ENCODE data around the gene PTPRA. TPM values are rescaled to one million over a fixed set of nuclear protein-coding genes. Genes with fewer than 3 reads are reported as not detected.

The PTPRA gene
- total RNA-seq, 1 donor from 2014 or later: 59.9 TPM

GRCh38 chr20:3032624-3033023, 159.3 kb downstream of the PTPRA start:
- Mint-ChIP-seq H3K36me3 (ENCODE audit: low read depth, unreplicated experiment) (peaks cover 33% of the 10 kb centered on the region), H3K27me3 (ENCODE audit: unreplicated experiment) (peaks cover 4% of the 10 kb centered on the region), H3K27ac (ENCODE audit: unreplicated experiment) (no peak overlapping the region), H3K9me3 (ENCODE audit: unreplicated experiment) (no peaks in the 10 kb centered on the region), H3K4me3 (ENCODE audit: unreplicated experiment) (no peak overlapping the region), H3K4me1 (ENCODE audit: unreplicated experiment) (no peaks in the 10 kb centered on the region)
- TF ChIP-seq, protein P1, sequence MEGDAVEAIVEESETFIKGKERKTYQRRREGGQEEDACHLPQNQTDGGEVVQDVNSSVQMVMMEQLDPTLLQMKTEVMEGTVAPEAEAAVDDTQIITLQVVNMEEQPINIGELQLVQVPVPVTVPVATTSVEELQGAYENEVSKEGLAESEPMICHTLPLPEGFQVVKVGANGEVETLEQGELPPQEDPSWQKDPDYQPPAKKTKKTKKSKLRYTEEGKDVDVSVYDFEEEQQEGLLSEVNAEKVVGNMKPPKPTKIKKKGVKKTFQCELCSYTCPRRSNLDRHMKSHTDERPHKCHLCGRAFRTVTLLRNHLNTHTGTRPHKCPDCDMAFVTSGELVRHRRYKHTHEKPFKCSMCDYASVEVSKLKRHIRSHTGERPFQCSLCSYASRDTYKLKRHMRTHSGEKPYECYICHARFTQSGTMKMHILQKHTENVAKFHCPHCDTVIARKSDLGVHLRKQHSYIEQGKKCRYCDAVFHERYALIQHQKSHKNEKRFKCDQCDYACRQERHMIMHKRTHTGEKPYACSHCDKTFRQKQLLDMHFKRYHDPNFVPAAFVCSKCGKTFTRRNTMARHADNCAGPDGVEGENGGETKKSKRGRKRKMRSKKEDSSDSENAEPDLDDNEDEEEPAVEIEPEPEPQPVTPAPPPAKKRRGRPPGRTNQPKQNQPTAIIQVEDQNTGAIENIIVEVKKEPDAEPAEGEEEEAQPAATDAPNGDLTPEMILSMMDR (IDR thresholded peaks at IDR 0.05; ENCODE audit: unreplicated experiment): no peak
- DNase-seq (ENCODE audit: low spot score): no peak

- Mint-ChIP-seq H3K4me1 (ENCODE audit: unreplicated experiment) (peaks cover 15% of the 10 kb centered on the region), H3K27ac (ENCODE audit: unreplicated experiment) (no peak overlapping the region), H3K9me3 (ENCODE audit: unreplicated experiment) (no peaks in the 10 kb centered on the region), H3K4me3 (ENCODE audit: unreplicated experiment) (no peak overlapping the region), H3K36me3 (ENCODE audit: low read depth, unreplicated experiment) (peaks cover 38% of the 10 kb centered on the region), H3K27me3 (ENCODE audit: unreplicated experiment) (peaks cover 9% of the 10 kb centered on the region)
- TF ChIP-seq, protein P1 (IDR thresholded peaks at IDR 0.05; ENCODE audit: unreplicated experiment): no peak
- no peak for DNase-seq (ENCODE audit: low spot score)
These were observed 164.4 kb downstream of the PTPRA start for GRCh38 chr20:3037654-3038053.

GRCh38 chr20:3038454-3038853, 165.2 kb downstream of the PTPRA start:
- H3K27me3 Mint-ChIP-seq (ENCODE audit: unreplicated experiment): peaks cover 9% of the 10 kb centered on the region
- no peak overlapping the region for H3K27ac Mint-ChIP-seq (ENCODE audit: unreplicated experiment)

DNA sequence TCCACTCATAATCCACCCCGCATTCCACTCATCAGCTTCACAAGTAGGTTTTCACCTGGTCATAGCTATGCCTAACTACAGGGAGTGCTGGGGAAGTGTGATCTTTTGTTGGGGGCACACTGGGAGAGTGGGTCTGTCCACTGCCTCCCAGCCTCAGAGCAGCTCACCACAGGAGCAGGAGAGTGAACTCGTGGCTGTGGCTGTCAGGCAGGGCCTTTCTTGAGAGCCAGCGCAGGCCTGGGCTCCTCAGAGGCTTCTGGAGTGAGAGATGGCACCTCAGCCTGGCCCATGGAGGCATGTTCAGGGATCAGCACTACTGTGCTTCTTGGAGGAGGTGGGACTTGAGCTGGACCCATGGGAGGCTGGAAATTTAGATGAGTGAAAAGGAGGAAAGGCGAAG, 166.1 kb downstream of the PTPRA start:
- no peak overlapping the region for H3K4me3 Mint-ChIP-seq (ENCODE audit: unreplicated experiment)
- no peaks in the 10 kb centered on the region for H3K9me3 Mint-ChIP-seq (ENCODE audit: unreplicated experiment)
- H3K27me3 Mint-ChIP-seq (ENCODE audit: unreplicated experiment): peaks cover 9% of the 10 kb centered on the region
- H3K4me1 Mint-ChIP-seq (ENCODE audit: unreplicated experiment): peaks cover 15% of the 10 kb centered on the region
- peak overlapping the region; percentile 45 for H3K27ac Mint-ChIP-seq (ENCODE audit: unreplicated experiment)
- TF ChIP-seq, protein P1 (IDR thresholded peaks at IDR 0.05; ENCODE audit: unreplicated experiment): no peak
- DNase-seq (ENCODE audit: low spot score): no peak
- H3K36me3 Mint-ChIP-seq (ENCODE audit: low read depth, unreplicated experiment): peaks cover 38% of the 10 kb centered on the region

More at GRCh38 chr20:3038454-3038853, 165.2 kb downstream of the PTPRA start:
- peaks cover 15% of the 10 kb centered on the region for H3K4me1 Mint-ChIP-seq (ENCODE audit: unreplicated experiment)
- no peaks in the 10 kb centered on the region for H3K9me3 Mint-ChIP-seq (ENCODE audit: unreplicated experiment)
- no peak overlapping the region for H3K4me3 Mint-ChIP-seq (ENCODE audit: unreplicated experiment)
- TF ChIP-seq, protein P1 (IDR thresholded peaks at IDR 0.05; ENCODE audit: unreplicated experiment): no peak
- DNase-seq (ENCODE audit: low spot score): no peak
- H3K36me3 Mint-ChIP-seq (ENCODE audit: low read depth, unreplicated experiment): peaks cover 38% of the 10 kb centered on the region

- H3K4me3 Mint-ChIP-seq (ENCODE audit: unreplicated experiment): no peak overlapping the region
- peaks cover 12% of the 10 kb centered on the region for H3K27me3 Mint-ChIP-seq (ENCODE audit: unreplicated experiment)
- H3K36me3 Mint-ChIP-seq (ENCODE audit: low read depth, unreplicated experiment): peaks cover 32% of the 10 kb centered on the region
- DNase-seq (ENCODE audit: low spot score): no peak
- no peaks in the 10 kb centered on the region for H3K9me3 Mint-ChIP-seq (ENCODE audit: unreplicated experiment)
- peak overlapping the region; percentile 45 for H3K27ac Mint-ChIP-seq (ENCODE audit: unreplicated experiment)
- TF ChIP-seq, protein P1 (IDR thresholded peaks at IDR 0.05; ENCODE audit: unreplicated experiment): no peak
- H3K4me1 Mint-ChIP-seq (ENCODE audit: unreplicated experiment): peaks cover 17% of the 10 kb centered on the region
These were observed 166.8 kb downstream of the PTPRA start for GRCh38 chr20:3040086-3040485.
